ENCODE measurements around the gene ASPSCR1. TPM values are rescaled to one million over a fixed set of nuclear protein-coding genes. Genes with fewer than 3 reads are reported as not detected.

The ASPSCR1 gene
- total RNA-seq, 1 donor from 2014 or later, result 25.6 TPM

DNA sequence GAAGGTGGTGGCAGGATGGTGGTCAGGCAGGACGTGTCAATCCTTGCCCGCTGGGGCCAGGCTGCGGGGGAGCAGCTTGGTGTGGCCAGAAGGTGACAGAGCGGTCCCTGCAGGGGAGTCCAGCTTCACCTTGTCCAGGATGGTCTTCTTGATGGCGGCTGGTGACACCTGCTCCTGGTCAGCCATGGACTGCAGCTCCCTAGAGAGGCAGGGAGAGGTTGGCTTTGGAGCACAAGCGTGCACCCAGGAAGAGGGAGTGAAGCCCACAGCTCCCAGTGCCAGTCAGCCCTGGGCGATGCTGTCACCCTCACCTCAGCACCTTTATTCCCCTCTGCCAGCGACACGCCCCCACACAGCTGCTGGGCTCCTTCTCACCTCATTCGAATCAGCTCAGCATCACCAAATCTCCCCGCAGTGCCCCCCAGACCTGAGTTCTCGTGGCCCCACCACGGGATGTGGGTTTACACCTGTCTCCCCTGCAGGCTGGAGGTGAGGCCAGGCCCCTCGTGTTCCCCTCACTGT lies 44.2 kb upstream of the ASPSCR1 start:
- H3K36me3 Mint-ChIP-seq (ENCODE audit: low read depth, unreplicated experiment), result peaks cover 5% of the 10 kb centered on the region
- no peak for DNase-seq (ENCODE audit: low spot score)
- peaks cover 8% of the 10 kb centered on the region for H3K4me1 Mint-ChIP-seq (ENCODE audit: unreplicated experiment)
- H3K4me3 Mint-ChIP-seq (ENCODE audit: unreplicated experiment), result no peak overlapping the region
- TF ChIP-seq, protein P1, sequence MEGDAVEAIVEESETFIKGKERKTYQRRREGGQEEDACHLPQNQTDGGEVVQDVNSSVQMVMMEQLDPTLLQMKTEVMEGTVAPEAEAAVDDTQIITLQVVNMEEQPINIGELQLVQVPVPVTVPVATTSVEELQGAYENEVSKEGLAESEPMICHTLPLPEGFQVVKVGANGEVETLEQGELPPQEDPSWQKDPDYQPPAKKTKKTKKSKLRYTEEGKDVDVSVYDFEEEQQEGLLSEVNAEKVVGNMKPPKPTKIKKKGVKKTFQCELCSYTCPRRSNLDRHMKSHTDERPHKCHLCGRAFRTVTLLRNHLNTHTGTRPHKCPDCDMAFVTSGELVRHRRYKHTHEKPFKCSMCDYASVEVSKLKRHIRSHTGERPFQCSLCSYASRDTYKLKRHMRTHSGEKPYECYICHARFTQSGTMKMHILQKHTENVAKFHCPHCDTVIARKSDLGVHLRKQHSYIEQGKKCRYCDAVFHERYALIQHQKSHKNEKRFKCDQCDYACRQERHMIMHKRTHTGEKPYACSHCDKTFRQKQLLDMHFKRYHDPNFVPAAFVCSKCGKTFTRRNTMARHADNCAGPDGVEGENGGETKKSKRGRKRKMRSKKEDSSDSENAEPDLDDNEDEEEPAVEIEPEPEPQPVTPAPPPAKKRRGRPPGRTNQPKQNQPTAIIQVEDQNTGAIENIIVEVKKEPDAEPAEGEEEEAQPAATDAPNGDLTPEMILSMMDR (IDR thresholded peaks at IDR 0.05; ENCODE audit: unreplicated experiment), result no peak
- H3K9me3 Mint-ChIP-seq (ENCODE audit: unreplicated experiment), result no peaks in the 10 kb centered on the region
- H3K27ac Mint-ChIP-seq (ENCODE audit: unreplicated experiment), result no peak overlapping the region
- peaks cover 18% of the 10 kb centered on the region for H3K27me3 Mint-ChIP-seq (ENCODE audit: unreplicated experiment)

- no peak for DNase-seq (ENCODE audit: low spot score)
- no peak overlapping the region for H3K4me3 Mint-ChIP-seq (ENCODE audit: unreplicated experiment)
- H3K4me1 Mint-ChIP-seq (ENCODE audit: unreplicated experiment), result peaks cover 11% of the 10 kb centered on the region
- H3K36me3 Mint-ChIP-seq (ENCODE audit: low read depth, unreplicated experiment), result peaks cover 5% of the 10 kb centered on the region
- no peaks in the 10 kb centered on the region for H3K9me3 Mint-ChIP-seq (ENCODE audit: unreplicated experiment)
- peaks cover 19% of the 10 kb centered on the region for H3K27me3 Mint-ChIP-seq (ENCODE audit: unreplicated experiment)
- H3K27ac Mint-ChIP-seq (ENCODE audit: unreplicated experiment), result no peak overlapping the region
- TF ChIP-seq, protein P1 (IDR thresholded peaks at IDR 0.05; ENCODE audit: unreplicated experiment), result no peak
Observed at GRCh38 chr17:81934098-81934757, 43.2 kb upstream of the ASPSCR1 start.

DNA sequence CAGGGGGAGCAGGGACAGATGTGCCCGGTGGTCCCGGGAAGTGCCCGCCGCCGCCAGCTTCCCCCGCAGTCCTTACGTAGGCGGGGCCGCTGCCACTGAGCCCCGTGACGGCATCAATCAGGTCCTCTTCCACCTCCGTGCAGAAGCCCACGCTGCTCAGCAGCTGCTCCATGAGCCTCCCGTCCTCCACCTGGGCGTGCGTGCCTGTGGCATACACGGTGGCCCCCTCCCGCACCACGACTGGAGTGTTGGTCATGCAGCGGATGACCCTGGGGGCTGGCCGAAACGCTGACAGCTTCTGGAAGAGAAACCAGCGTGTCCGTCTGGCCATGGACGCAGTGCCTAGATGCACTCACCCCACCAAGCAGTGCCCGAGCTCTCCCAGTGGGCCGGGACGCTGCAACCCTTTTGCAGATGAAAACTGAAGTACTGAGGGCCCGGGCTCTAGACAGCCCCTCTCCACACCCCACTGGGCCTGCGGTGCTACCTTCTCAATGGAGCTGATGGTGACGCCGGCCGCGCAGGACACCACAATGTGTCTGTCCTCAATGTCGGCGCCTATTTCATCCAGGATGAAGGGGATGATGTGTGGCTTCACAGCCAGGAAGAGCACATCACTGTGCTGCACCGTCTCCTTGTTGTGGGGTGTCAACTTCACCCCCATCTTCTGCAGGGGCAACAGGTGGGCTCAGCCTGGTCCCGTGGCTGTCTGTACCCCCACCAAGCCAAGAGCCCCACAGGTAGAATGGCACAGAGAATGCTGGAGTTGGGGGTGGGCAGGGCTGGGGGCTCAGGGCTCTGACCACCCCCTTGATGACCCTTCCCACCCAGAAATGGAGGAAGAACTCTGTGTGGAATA lies 42.4 kb upstream of the ASPSCR1 start:
- H3K27ac Mint-ChIP-seq (ENCODE audit: unreplicated experiment), result no peak overlapping the region
- TF ChIP-seq, protein P1 (IDR thresholded peaks at IDR 0.05; ENCODE audit: unreplicated experiment), result no peak
- no peak for DNase-seq (ENCODE audit: low spot score)
- H3K9me3 Mint-ChIP-seq (ENCODE audit: unreplicated experiment), result no peaks in the 10 kb centered on the region
- H3K4me1 Mint-ChIP-seq (ENCODE audit: unreplicated experiment), result peaks cover 11% of the 10 kb centered on the region
- peaks cover 5% of the 10 kb centered on the region for H3K36me3 Mint-ChIP-seq (ENCODE audit: low read depth, unreplicated experiment)
- H3K27me3 Mint-ChIP-seq (ENCODE audit: unreplicated experiment), result peaks cover 18% of the 10 kb centered on the region
- no peak overlapping the region for H3K4me3 Mint-ChIP-seq (ENCODE audit: unreplicated experiment)

- H3K9me3 Mint-ChIP-seq (ENCODE audit: unreplicated experiment), result no peaks in the 10 kb centered on the region
- peaks cover 19% of the 10 kb centered on the region for H3K27me3 Mint-ChIP-seq (ENCODE audit: unreplicated experiment)
- TF ChIP-seq, protein P1 (IDR thresholded peaks at IDR 0.05; ENCODE audit: unreplicated experiment), result no peak
- DNase-seq (ENCODE audit: low spot score), result no peak
- no peak overlapping the region for H3K27ac Mint-ChIP-seq (ENCODE audit: unreplicated experiment)
- H3K4me3 Mint-ChIP-seq (ENCODE audit: unreplicated experiment), result peak overlapping the region; percentile 31
- H3K4me1 Mint-ChIP-seq (ENCODE audit: unreplicated experiment), result peaks cover 11% of the 10 kb centered on the region
- H3K36me3 Mint-ChIP-seq (ENCODE audit: low read depth, unreplicated experiment), result peaks cover 5% of the 10 kb centered on the region
Observed at GRCh38 chr17:81935709-81936084, 41.7 kb upstream of the ASPSCR1 start.

All from endothelial cell (in vitro differentiated cells).